Endothelial cell of coronary artery (primary cell): ENCODE results near the gene RHBDF1. TPM values are rescaled to one million over a fixed set of nuclear protein-coding genes. Genes with fewer than 3 reads are reported as not detected.

ENCODE experiments used
- total RNA-seq: library from RNA; depleted of rRNA; stranded (reverse); fragments of >200 nt; gene quantifications from 2 replicates; pipeline ENCODE4 v1.2.3, GENCODE V29; 2014

Gene RHBDF1, protein sequence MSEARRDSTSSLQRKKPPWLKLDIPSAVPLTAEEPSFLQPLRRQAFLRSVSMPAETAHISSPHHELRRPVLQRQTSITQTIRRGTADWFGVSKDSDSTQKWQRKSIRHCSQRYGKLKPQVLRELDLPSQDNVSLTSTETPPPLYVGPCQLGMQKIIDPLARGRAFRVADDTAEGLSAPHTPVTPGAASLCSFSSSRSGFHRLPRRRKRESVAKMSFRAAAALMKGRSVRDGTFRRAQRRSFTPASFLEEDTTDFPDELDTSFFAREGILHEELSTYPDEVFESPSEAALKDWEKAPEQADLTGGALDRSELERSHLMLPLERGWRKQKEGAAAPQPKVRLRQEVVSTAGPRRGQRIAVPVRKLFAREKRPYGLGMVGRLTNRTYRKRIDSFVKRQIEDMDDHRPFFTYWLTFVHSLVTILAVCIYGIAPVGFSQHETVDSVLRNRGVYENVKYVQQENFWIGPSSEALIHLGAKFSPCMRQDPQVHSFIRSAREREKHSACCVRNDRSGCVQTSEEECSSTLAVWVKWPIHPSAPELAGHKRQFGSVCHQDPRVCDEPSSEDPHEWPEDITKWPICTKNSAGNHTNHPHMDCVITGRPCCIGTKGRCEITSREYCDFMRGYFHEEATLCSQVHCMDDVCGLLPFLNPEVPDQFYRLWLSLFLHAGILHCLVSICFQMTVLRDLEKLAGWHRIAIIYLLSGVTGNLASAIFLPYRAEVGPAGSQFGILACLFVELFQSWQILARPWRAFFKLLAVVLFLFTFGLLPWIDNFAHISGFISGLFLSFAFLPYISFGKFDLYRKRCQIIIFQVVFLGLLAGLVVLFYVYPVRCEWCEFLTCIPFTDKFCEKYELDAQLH
- 20.6 and 36.4 TPM in 2 replicates for total RNA-seq

DNA sequence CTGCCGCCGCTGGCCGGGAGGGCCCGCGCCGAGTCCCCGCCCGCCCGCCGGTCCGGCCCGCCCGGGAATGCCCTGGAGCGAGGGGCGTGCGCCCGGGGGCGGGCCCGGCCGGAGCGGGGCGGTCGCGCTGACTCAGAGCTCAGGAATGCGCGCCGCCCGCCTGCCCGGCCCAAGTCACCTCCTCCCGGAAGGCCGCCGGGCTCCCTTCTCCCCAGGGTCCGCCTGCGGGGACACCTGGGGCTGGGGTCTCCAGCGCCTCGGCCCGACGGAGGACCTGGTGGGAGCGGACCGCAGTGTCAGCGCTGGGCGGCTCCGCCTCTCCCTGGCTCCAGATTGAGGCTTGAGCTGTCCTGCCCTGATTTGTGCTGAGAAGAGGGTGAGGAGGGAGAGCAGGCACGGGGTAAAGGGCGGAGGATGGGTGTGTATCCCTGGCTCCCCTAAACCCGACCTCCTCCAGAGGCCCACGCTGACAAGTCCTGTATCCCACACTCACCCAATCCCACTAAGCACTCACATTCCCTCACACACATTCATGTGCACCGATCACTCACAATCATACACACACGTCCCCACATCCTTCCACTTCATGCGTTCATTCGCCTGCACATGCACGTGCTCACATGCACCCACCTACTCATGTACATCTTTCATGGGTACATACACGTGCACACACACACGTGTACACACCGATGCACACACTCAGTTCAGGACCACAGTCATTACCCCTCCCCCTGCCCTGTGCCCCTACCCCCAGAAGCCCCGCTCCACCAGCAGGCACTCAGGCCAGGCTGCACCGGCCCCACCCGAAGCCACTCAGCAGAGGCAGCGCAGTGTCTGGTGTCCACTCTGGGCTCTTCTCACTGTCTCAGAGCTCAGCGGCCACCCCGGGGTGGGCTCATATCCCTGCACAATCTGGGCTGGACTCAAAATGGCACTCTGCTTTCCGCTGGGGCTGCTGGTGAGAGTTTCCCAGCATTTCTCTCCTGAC, at the start of gene RHBDF1:
Gene RHBDF1 (minus strand): TSS at position 71 of the 988 bp plus-strand sequence. CDS start 7,616 bp downstream, outside the sequence.

DNA sequence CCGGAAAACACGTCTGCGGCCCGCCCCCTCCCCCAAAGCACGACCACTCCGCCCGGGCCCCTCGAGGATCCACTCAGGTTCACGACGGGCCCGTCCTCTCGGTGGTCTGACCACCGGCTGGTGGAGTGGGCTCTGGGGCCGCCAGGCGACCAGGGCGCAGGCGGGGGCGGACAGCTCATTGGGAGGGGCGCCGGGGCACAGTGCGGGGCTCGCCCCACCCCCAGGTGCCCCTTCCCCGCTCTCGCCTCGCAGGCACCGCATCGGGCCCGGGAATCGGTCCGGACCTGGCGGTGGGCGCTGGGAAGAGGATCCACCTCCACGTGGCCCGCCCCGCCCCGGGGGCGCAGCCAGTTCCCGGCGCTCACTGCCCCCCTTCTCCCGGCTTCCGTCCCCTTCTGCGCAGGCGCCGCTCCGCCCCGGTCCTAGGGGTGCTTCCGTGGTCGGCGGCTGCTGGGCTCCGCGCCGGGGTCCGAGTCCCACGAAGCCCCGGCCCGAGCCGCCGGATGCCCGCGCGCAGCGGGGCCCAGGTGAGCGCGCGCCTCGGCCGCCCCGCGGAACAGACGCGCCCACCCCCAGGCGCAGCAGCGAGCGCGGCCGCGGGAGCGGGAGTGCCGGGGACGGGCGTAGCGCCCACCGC, 5.5 kb upstream of the RHBDF1 start, which contains the start of gene MPG:
Gene MPG (plus strand): TSS at position 419 of the 637 bp plus-strand sequence. CDS start 85 bp downstream, at position 504.

DNA sequence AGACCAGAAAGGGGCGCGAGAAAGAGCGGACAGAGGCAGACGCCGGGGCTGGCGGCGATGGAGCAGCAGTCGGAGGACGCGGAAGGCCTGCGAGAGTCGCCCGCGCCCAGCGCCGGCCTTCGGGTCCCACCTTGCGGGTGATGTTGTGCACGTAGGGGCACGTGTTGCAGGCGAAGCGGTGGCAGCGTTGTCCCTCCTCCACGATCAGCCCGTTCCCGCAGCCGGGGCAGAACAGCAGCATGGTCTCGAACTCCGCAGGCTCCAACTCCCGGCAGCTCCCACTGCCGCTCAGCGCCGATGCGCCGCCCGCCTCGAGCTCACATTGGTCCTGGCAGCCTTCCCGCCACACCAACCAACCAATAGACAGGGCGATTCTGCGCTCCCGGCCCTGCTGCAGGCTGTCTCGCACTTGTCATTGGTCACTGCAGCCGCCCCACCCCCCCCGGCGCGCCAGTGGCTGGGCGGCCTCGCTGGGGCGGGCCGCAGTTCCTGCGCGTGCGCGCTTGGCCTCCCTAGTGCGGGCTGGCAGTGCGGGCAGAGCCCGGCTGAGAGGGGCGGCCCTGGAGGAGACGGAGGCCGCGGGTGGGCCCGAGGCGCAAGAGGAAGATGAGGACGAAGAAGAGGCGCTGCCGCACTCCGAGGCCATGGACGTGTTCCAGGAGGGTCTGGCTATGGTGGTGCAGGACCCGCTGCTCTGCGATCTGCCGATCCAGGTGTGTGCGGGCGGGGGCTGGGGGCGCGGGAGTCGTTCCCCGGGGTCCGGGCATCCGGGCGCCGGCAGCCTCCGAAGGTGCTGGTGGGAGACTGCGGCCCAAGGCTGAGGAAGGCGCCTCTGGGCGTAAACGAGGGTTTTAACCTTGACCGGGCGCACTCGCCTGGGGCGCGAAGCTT, 18.8 kb downstream of the RHBDF1 start, which contains the start of the genes POLR3K and SNRNP25:
Gene POLR3K (minus strand): TSS at position 263 of the 891 bp plus-strand sequence. CDS start 22 bp downstream, at position 241.
Gene SNRNP25 (plus strand): TSS at position 483 of the 891 bp plus-strand sequence. CDS start 189 bp downstream, at position 672.

Other genes starting within 250 kb of the RHBDF1 start
- 7.0 and 10.3 TPM in 2 replicates for gene POLR3K, start 19.0 kb downstream of the RHBDF1 start, total RNA-seq
- 21.6 and 45.2 TPM in 2 replicates for gene SNRNP25, start 18.8 kb downstream of the RHBDF1 start, total RNA-seq
- gene MPG, start 5.6 kb upstream of the RHBDF1 start, total RNA-seq: 138 and 165 TPM in 2 replicates
- 5.5 and 7.8 TPM in 2 replicates for gene NPRL3, start 66.0 kb upstream of the RHBDF1 start, total RNA-seq
- not detected in 2 replicates for gene HBZ, start 80.0 kb upstream of the RHBDF1 start, total RNA-seq
- gene HBM, start 93.3 kb upstream of the RHBDF1 start, total RNA-seq: not detected in 2 replicates
- gene HBA2, start 100.2 kb upstream of the RHBDF1 start, total RNA-seq: not detected in 2 replicates
- not detected in 2 replicates for gene HBA1, start 104.0 kb upstream of the RHBDF1 start, total RNA-seq
- gene HBQ1, start 107.8 kb upstream of the RHBDF1 start, total RNA-seq: 0.38 and 1.1 TPM in 2 replicates
- gene LUC7L, start 156.8 kb upstream of the RHBDF1 start, total RNA-seq: 37.3 and 42.9 TPM in 2 replicates
- gene FAM234A, start 162.2 kb upstream of the RHBDF1 start, total RNA-seq: 28.8 and 53.4 TPM in 2 replicates
- gene RGS11, start 203.3 kb upstream of the RHBDF1 start, total RNA-seq: 1.6 and 1.9 TPM in 2 replicates
- 3.5 and 7.3 TPM in 2 replicates for gene ARHGDIG, start 208.0 kb upstream of the RHBDF1 start, total RNA-seq
- gene PDIA2, start 210.5 kb upstream of the RHBDF1 start, total RNA-seq: 0.09 and 0.28 TPM in 2 replicates